Calu3 (cell line): ENCODE data around the gene GABRP. TPM values are rescaled to one million over a fixed set of nuclear protein-coding genes. Genes with fewer than 3 reads are reported as not detected.
"Not testable (repeated sequence)": the region's sequence is repeated elsewhere in the genome, so short reads cannot be mapped to it uniquely, and the experiment has no call there.

Source experiments
- BruUV-seq: library from RNA; stranded (reverse); fragments of 400-500 nt; replicated peaks from 2 replicates; lab custom pipeline; 2021; lab: Mats Ljungman, UMichigan
- CTCF ChIA-PET: fragments of 300-600 bp; sonication (Branson Sonifier 250); formaldehyde crosslinking; loops from one replicate; lab custom pipeline; 2022; ENCODE audit warnings: antibody characterized with exemption; lab: Charles Lee
- DNase-seq: peaks from one replicate; pipeline ENCODE4 v3.0.0; 2022
- H3K27ac Mint-ChIP-seq: one replicate; pipeline ENCODE4 v1.8.0; 2022; ENCODE audit warnings: mixed read lengths; ENCODE audit not compliant: unreplicated experiment
- H3K27me3 Mint-ChIP-seq: one replicate; pipeline ENCODE4 v1.8.0; 2022; ENCODE audit warnings: mixed read lengths; ENCODE audit not compliant: unreplicated experiment
- H3K36me3 Mint-ChIP-seq: one replicate; pipeline ENCODE4 v1.8.0; 2022; ENCODE audit warnings: mild to moderate bottlenecking, moderate library complexity, mixed read lengths; ENCODE audit not compliant: insufficient read depth, unreplicated experiment
- H3K4me1 Mint-ChIP-seq: one replicate; pipeline ENCODE4 v1.8.0; 2022; ENCODE audit warnings: mild to moderate bottlenecking, low read depth, mixed read lengths; ENCODE audit not compliant: unreplicated experiment
- H3K4me3 Mint-ChIP-seq: one replicate; pipeline ENCODE4 v1.8.0; 2022; ENCODE audit warnings: mild to moderate bottlenecking, low read depth, moderate library complexity, mixed read lengths; ENCODE audit not compliant: unreplicated experiment
- H3K9me3 Mint-ChIP-seq: one replicate; pipeline ENCODE4 v1.8.0; 2022; ENCODE audit warnings: low read depth, mixed read lengths; ENCODE audit not compliant: unreplicated experiment
- intact Hi-C: fragments of 100-400 bp; cut with micrococcal nuclease; formaldehyde crosslinking; loops from one replicate; pipeline ENCODE4 v1.10.0; 2022; ENCODE audit not compliant: unreplicated experiment
- total RNA-seq: library from RNA; stranded (reverse); gene quantifications from 2 replicates; pipeline ENCODE4 v1.2.3, GENCODE V29; 2022
- TF ChIP-seq, protein P1 (sequence below): fragments of 200-600 bp; IDR thresholded peaks from one replicate; pipeline ENCODE4 v1.8.0; 2022; ENCODE audit warnings: antibody characterized with exemption; ENCODE audit not compliant: unreplicated experiment

Gene GABRP
- total RNA-seq, 1 experiment from 2014 or later, result 1,278 TPM

DNA sequence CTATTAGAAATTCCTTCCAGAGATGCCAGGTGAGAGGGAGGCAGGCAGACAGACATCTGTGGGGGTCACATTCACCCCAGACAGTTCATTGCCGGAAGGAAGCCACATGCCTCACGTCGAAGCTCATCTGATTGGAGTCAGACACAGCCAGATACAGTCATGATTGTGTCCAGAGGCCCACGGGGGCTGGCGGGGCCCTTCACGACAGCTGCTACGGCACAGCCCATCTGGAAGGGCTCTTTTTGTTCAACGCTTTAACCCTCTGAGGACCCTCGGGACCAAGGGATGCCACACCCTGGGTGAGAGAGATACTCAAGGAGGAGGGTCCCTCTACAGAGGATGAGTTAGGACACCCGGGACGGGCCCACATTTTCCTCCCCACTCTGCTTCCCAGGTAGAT, 31.9 kb upstream of the GABRP start:
- CTCF ChIA-PET, result interaction anchor here (0.5 to 4.0 kb wide), 4 partner anchors 28 to 478 kb away, joined by 3 to 28 read pairs (median 6); partner anchors contain the start of gene GABRP
- TF ChIP-seq, protein P1, sequence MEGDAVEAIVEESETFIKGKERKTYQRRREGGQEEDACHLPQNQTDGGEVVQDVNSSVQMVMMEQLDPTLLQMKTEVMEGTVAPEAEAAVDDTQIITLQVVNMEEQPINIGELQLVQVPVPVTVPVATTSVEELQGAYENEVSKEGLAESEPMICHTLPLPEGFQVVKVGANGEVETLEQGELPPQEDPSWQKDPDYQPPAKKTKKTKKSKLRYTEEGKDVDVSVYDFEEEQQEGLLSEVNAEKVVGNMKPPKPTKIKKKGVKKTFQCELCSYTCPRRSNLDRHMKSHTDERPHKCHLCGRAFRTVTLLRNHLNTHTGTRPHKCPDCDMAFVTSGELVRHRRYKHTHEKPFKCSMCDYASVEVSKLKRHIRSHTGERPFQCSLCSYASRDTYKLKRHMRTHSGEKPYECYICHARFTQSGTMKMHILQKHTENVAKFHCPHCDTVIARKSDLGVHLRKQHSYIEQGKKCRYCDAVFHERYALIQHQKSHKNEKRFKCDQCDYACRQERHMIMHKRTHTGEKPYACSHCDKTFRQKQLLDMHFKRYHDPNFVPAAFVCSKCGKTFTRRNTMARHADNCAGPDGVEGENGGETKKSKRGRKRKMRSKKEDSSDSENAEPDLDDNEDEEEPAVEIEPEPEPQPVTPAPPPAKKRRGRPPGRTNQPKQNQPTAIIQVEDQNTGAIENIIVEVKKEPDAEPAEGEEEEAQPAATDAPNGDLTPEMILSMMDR, result no peak

DNA sequence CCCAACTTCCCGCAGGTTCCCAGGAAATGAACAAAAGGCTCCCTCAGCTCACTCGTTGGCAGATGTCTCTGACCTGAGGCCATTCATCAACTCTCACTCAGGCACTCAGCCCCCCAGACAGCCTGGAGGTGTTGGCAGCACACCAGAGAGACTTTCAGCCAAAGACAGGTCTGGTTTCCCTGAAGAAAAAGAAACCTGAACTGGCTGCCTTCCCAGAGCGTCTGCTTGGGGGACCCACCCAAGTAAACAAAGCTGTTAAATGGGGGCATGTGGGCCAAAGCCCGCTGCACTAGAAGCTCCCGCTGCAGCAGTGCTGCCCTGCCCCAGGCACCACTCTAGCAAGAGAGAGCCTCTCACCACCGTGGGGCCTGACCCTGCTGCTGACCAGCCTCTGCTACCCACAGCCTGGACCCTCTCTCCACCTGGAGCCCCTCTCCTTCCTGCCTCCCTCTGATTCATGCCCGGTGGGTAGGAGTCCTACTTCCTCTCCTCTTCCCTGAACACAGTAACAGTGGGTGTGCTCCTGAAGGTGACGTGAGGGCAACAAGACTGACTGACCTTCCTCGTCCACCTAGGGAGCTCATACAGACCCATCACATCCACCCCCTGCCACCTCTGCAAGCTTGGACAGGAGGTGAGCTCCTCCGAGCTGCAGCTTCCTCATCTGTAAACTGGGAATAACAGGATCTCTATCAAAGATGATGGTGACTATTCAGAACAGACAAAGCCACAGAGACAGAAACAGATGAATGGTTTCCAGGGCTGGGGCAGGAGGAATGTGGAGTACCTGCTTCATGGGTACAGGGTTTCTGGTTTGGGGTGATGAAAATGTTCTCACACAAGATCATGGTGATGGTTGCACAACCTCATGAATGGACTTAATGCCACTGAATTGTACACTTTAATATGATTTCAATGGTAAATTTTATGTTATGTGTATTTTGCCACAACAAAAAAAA, 31.0 kb upstream of the GABRP start:
- CTCF ChIA-PET, result interaction anchor here (0.5 to 1.5 kb wide), 3 partner anchors 28 to 479 kb away, joined by 3 to 8 read pairs (median 4); partner anchors contain the start of gene GABRP
- Mint-ChIP-seq H3K9me3 (no peaks in the 10 kb centered on the region), H3K4me3 (peak overlapping the region; percentile 38), H3K4me1 (peaks cover 91% of the 10 kb centered on the region), H3K27ac (peak overlapping the region; percentile 99), H3K36me3 (peaks cover 83% of the 10 kb centered on the region), H3K27me3 (no peaks in the 10 kb centered on the region)
- peak; percentile 87 for DNase-seq
- intact Hi-C loops, result loop anchor here (5.0 kb wide), 1 partner anchor 110 kb away; the partner anchor contains the start of gene RANBP17
- TSS peak; percentile 38 for BruUV-seq
- TF ChIP-seq, protein P1, result no peak

More for the DNA sequence above, 31.9 kb upstream of the GABRP start:
- Mint-ChIP-seq H3K4me3 (peak overlapping the region; percentile 38), H3K36me3 (peaks cover 77% of the 10 kb centered on the region), H3K9me3 (no peaks in the 10 kb centered on the region), H3K27ac (peak overlapping the region; percentile 99), H3K27me3 (no peaks in the 10 kb centered on the region), H3K4me1 (peaks cover 91% of the 10 kb centered on the region)
- BruUV-seq, result TSS peak; percentile 27
- intact Hi-C loops, result loop anchor here (5.0 kb wide), 1 partner anchor 111 kb away; the partner anchor contains the start of gene RANBP17
- DNase-seq, result no peak

DNA sequence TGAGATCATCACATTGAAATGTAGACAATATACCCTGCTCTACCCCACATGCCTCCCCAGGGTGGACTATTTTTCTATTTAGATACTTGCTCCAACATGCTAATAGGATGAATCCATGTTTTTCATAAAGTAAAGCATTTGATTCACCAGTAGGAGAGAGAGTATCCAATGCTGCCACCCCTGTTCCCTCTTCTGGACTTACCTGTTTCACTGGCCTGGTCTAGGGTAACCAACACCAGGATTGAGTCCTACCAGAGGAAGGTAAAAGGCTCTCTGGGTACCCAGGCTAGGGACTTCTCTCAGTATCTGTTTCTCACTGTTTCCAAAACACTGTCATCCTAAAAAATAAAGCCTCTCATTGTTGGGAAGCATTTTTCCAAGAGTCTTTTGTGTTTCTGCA, 30.2 kb upstream of the GABRP start:
- TF ChIP-seq, protein P1, result no peak
- H3K9me3 Mint-ChIP-seq, result no peaks in the 10 kb centered on the region
- no peak overlapping the region for H3K4me3 Mint-ChIP-seq
- H3K4me1 Mint-ChIP-seq, result peaks cover 91% of the 10 kb centered on the region
- no peak for DNase-seq
- no TSS peak for BruUV-seq
- H3K27ac Mint-ChIP-seq, result peak overlapping the region; percentile 99
- CTCF ChIA-PET, result interaction anchor here (1.4 kb wide), 1 partner anchor 30 kb away, joined by 8 read pairs; the partner anchor contains the start of gene GABRP
- H3K36me3 Mint-ChIP-seq, result peaks cover 77% of the 10 kb centered on the region
- H3K27me3 Mint-ChIP-seq, result no peaks in the 10 kb centered on the region
- intact Hi-C loops, result loop anchor here (5.0 kb wide), 1 partner anchor 109 kb away; the partner anchor contains the start of gene RANBP17

DNA sequence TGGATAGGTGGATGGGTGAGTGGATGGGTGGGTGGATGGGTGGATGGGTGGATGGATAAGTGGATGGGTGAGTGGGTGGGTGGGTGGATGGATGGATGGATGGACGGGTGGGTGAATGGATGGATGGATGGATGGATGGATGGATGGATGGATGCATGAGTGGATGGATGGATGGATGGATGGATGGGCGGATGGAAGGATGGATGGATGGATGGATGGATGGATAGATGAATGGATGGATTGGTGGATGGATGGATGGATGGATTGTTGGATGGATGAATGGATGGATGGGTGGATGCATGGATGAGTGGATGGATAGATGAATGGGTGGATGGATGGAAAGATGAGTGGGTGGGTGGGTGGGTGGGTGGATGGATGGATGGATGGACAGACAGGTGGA, 29.0 kb upstream of the GABRP start:
- CTCF ChIA-PET, H3K27me3 Mint-ChIP-seq, H3K9me3 Mint-ChIP-seq, BruUV-seq, DNase-seq: not testable (repeated sequence)
- peaks cover 73% of the 10 kb centered on the region for H3K36me3 Mint-ChIP-seq
- peak overlapping the region; percentile 93 for H3K27ac Mint-ChIP-seq
- intact Hi-C loops, result loop anchor here (5.0 kb wide), 1 partner anchor 108 kb away; the partner anchor contains the start of gene RANBP17
- peaks cover 91% of the 10 kb centered on the region for H3K4me1 Mint-ChIP-seq
- peak overlapping the region; percentile 40 for H3K4me3 Mint-ChIP-seq
